SK-N-DZ (cell line): ENCODE measurements around the gene STK32A. TPM values are rescaled to one million over a fixed set of nuclear protein-coding genes. Genes with fewer than 3 reads are reported as not detected.

ENCODE experiments used
- DNase-seq: peaks from one replicate; pipeline ENCODE4 v3.0.0-alpha.2; 2015; ENCODE audit warnings: low spot score
- polyA plus RNA-seq, 2 experiments: library from polyadenylated mRNA; depleted of rRNA; stranded (reverse); fragments of >200 nt; gene quantifications; 2 replicates each; pipeline ENCODE4 v1.2.3, GENCODE V29; 2014

STK32A gene
- polyA plus RNA-seq (2014; cell fraction: cytosol; rRNA removed), result 4.0 and 5.9 TPM in 2 replicates
- 0.70 and 1.8 TPM in 2 replicates for polyA plus RNA-seq (2014; cell fraction: nucleus; rRNA removed)

GRCh38 chr5:147234825-147235635 lies at the start of gene STK32A:
STK32A (plus strand) TSS chr5:147235026; CDS start chr5:147239635, 4,609 bp downstream.
- DNase-seq, result peak; percentile 54

- peak; percentile 54 for DNase-seq
Measured at GRCh38 chr5:147187099-147187540, 47.7 kb upstream of the STK32A start.

GRCh38 chr5:147188200-147189108 lies 46.4 kb upstream of the STK32A start:
- DNase-seq, result peak; percentile 69

- no peak for DNase-seq
Measured at GRCh38 chr5:147189109-147189424, 45.8 kb upstream of the STK32A start.

- no peak for DNase-seq
Measured at GRCh38 chr5:147190331-147190730, 44.5 kb upstream of the STK32A start.

GRCh38 chr5:147193123-147193522 lies 41.7 kb upstream of the STK32A start:
- no peak for DNase-seq

- no peak for DNase-seq
Measured at GRCh38 chr5:147200004-147200403, 34.8 kb upstream of the STK32A start.

GRCh38 chr5:147203213-147203612 lies 31.6 kb upstream of the STK32A start:
- DNase-seq, result no peak

DNA sequence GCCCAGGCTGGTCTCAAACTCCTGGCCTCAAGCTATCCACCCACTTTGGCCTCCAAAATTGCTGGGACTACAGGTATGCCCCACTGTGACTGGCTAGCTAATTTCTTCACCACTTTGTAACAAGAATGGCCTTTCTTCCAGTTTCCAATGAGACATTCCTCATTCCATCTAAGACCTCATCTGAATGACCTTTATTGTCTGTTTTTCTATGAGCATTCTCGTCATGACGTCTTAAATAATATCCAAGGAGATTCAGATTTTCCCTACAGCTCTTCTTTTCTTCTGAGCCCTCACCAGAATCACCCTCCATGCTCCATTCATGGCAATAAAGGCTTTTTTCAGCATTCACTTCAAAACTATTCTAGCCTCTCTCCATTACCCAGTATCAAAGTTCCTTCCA lies 30.2 kb upstream of the STK32A start:
- no peak for DNase-seq

- DNase-seq, result no peak
Measured at GRCh38 chr5:147208134-147208533, 26.7 kb upstream of the STK32A start.

- no peak for DNase-seq
Measured at GRCh38 chr5:147216552-147217154, 18.2 kb upstream of the STK32A start.

GRCh38 chr5:147223343-147223742 lies 11.5 kb upstream of the STK32A start:
- DNase-seq, result no peak

- peak; percentile 35 for DNase-seq
Measured at GRCh38 chr5:147223948-147224791, 10.7 kb upstream of the STK32A start.

DNA sequence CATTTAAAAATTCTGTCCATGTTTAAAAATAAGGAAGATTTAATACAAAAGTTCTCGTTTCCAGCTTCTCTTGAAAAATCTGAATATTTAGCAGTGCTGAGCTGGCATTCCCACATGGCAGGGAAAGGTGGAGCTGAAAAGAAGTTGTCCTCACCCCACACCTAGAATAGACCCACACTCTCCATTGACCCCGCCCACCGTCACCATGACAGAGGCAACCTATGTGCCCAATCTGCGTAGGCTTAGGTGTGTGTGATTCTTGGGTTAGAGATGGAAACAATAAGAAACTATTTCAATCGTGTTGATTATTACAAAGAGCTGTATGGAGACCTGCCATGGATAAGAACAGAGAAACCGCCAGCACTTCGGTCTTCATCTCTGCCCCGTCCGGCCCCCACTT lies 8.9 kb upstream of the STK32A start:
- DNase-seq, result no peak

DNA sequence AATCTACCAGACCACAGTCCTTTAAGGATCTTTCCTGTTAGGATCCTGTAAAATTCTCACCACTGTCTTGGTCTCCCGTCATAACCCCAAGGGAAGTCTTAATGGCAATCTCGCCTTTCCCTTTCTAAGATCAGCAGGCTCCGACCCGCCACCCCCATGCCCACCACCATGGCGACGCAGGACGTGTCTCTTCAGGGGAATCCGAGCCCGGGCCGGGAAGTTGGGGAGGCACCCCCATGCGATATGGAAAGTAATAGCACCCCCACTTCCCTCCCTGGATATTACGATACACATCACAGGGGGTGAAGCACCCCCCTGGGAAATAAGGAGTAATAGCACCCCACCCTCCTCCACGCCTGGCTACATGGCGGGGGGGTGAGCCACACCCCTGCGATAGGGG lies 8.3 kb upstream of the STK32A start:
- no peak for DNase-seq

DNA sequence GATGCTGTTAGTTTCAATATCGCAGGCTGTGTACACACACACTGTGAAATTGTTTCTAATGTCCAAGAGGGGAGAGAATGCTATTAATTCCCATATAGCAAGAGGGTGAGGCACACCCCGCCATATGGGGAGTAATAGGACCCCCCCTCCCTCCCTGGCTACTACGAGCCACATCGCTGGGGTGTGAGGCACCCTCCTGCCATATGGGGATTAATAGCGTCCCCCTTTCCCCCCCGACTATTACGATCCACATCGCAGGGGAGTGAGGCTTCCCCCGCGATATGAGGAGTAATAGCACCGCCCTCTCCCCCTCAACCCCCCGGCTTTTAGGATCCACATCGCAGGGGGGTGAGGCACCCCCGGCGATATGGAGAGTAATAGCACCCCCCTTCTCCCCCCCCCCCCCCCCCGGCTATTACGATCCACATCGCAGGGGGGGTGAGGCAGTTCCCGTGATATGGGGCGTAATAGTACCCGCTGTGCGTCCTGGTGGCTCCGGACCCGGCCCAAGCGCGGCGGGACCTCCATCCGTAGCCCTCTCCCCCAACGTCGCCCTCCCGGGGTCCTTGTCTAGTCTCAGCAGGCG lies 494 bp upstream of the STK32A start:
- DNase-seq, result no peak

DNA sequence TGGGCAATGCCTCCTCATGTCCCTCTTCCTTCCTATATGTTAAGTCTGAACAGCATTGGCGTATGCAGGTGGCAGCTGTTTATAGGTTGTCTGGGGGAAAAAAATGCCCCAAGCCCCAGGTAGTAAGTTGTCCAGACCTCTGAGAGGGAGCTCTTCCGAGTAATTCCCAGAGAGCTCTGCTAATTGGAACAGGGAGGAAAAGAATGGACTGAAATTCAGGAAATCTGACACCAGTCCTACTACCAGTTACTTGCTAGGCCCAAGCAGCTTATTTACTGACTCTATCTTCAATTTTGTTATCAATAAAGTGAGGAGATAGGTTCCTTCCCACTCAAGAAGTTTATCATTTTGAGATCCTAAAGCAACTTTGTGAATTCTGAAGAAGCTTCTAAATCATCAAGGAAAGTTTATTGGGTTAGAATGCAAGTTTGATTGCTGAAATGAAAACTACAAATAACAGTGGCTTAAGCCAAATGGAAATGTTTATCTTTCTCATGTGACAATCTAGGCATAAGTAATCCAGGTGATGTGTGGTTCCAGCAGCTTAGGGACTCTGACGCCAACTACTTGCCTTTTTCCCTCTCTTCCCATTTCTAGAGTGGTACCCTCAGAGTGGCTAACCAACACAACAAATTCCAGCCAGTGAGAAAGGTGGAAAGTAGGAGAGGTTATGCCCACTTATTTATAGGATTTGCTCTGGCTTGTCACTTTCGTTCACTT lies 5.6 kb downstream of the STK32A start:
- DNase-seq, result no peak

DNA sequence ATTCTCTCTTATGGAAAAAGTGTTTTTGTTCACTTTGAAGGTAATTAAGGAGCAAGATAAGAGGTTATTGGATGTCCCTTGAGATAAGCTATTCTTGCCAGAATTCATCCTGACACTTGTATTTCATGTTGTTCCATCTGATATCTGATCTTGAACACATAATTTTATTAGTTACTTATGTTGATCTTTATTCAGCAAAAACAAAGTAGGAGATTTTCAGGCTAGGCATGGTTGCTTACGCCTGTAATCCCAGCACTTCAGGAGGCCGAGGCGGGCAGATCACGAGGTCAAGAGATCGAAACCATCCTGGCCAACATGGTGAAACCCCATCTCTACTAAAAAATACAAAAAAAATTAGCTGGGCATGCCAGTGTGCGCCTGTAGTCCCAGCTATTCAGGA lies 8.4 kb downstream of the STK32A start:
- DNase-seq, result peak; percentile 15

- DNase-seq, result no peak
Measured at GRCh38 chr5:147245381-147246165, 10.7 kb downstream of the STK32A start.
